NT2/D1 (cell line): Measurements from ENCODE around the gene IGSF10.

Experiments
- YY1 ChIP-seq: IDR thresholded peaks from 2 replicates; pipeline ENCODE4 v1.6.1; 2011; ENCODE audit not compliant: insufficient read length, insufficient read depth
- ZNF274 ChIP-seq: IDR thresholded peaks from 2 replicates; pipeline ENCODE4 v1.6.1; 2011; ENCODE audit warnings: mild to moderate bottlenecking, low read depth, low read length

DNA sequence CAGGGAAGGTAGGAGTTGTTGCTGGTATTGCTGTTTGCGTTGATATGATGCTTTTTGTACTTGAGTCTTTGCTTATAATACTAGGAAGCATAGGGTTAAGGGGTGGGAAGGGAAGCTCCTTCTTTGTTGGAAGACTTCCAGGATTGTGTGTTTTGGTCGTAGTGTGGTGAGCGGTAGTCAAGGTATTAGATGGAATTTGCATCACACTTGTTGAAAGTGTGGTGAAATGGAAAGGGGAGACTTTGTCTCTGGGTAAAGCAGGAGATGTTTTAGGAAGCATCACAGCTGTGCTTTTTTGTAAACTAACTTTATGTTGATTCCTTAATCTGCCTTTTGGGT lies 14.9 kb downstream of the IGSF10 start:
- TF ChIP-seq ZNF274: no peak
- no peak for TF ChIP-seq YY1
